SJCRH30 (cell line): ENCODE results near the gene CYP2U1. TPM values are rescaled to one million over a fixed set of nuclear protein-coding genes. Genes with fewer than 3 reads are reported as not detected.

Experiments used
- DNase-seq, 2 experiments: peaks; one replicate each; pipeline ENCODE4 v3.0.0-alpha.2; 2015 to 2020
- H3K27ac ChIP-seq: fragments of 250-450 bp; sonication (Bioruptor Pico); 2 replicates; pipeline ENCODE4 v1.5.1; 2020; ENCODE audit warnings: mild to moderate bottlenecking, moderate library complexity
- H3K27me3 ChIP-seq: fragments of 250-450 bp; sonication (Bioruptor Pico); 2 replicates; pipeline ENCODE4 v1.5.1; 2020; ENCODE audit warnings: mild to moderate bottlenecking, moderate library complexity
- H3K36me3 ChIP-seq: fragments of 250-450 bp; sonication (Bioruptor Pico); 2 replicates; pipeline ENCODE4 v1.5.1; 2020; ENCODE audit warnings: mild to moderate bottlenecking, moderate library complexity
- H3K4me1 ChIP-seq: fragments of 250-450 bp; sonication (Bioruptor Pico); 2 replicates; pipeline ENCODE4 v1.5.1; 2020; ENCODE audit warnings: mild to moderate bottlenecking, moderate library complexity
- H3K4me3 ChIP-seq: fragments of 250-450 bp; sonication (Bioruptor Pico); 2 replicates; pipeline ENCODE4 v1.5.1; 2020; ENCODE audit warnings: mild to moderate bottlenecking, moderate library complexity
- H3K9me3 ChIP-seq: fragments of 250-450 bp; sonication (Bioruptor Pico); replicated peaks from 2 replicates; pipeline ENCODE4 v1.5.1; 2020; ENCODE audit warnings: mild to moderate bottlenecking, moderate library complexity
- total RNA-seq: library from RNA; depleted of rRNA; stranded (reverse); fragments of >200 nt; shearing (Covaris generic); gene quantifications from 2 replicates; pipeline ENCODE4 v1.2.3, GENCODE V29; 2014

Gene CYP2U1
- total RNA-seq, 1 experiment from 2014 or later = 7.8 TPM

- Histone ChIP-seq H3K36me3 (no peaks in the 10 kb centered on the region; the same call in 1 of the 2 replicates), H3K27ac (no peak overlapping the region), H3K27me3 (no peaks in the 10 kb centered on the region), H3K9me3 (no peaks in the 10 kb centered on the region), H3K4me3 (peak overlapping the region; percentile 83), H3K4me1 (peaks cover 6% of the 10 kb centered on the region; the same call in 1 of the 2 replicates)
- DNase-seq = no peak
Measured at GRCh38 chr4:107987916-107988762, 56.8 kb downstream of the CYP2U1 start.

GRCh38 chr4:107988763-107989035, 57.4 kb downstream of the CYP2U1 start:
- no peaks in the 10 kb centered on the region; the same call in 1 of the 2 replicates for H3K36me3 ChIP-seq
- H3K4me1 ChIP-seq = peaks cover 6% of the 10 kb centered on the region; the same call in 1 of the 2 replicates
- H3K27ac ChIP-seq = no peak overlapping the region
- DNase-seq = peak; percentile 9 to 51
- H3K4me3 ChIP-seq = peak overlapping the region; percentile 83
- H3K27me3 ChIP-seq = no peaks in the 10 kb centered on the region
- no peaks in the 10 kb centered on the region for H3K9me3 ChIP-seq

GRCh38 chr4:107989162-107989536, 57.8 kb downstream of the CYP2U1 start:
- no peak for DNase-seq
- Histone ChIP-seq H3K27me3 (no peaks in the 10 kb centered on the region), H3K4me1 (peaks cover 6% of the 10 kb centered on the region; the same call in 1 of the 2 replicates), H3K9me3 (no peaks in the 10 kb centered on the region), H3K27ac (peak overlapping the region; percentile 69; the same call in 1 of the 2 replicates), H3K4me3 (peak overlapping the region; percentile 83), H3K36me3 (no peaks in the 10 kb centered on the region; the same call in 1 of the 2 replicates)

- peaks cover 6% of the 10 kb centered on the region; the same call in 1 of the 2 replicates for H3K4me1 ChIP-seq
- H3K27ac ChIP-seq = peak within 1 kb of the TSS; percentile 69
- no peaks in the 10 kb centered on the region for H3K27me3 ChIP-seq
- no peaks in the 10 kb centered on the region for H3K9me3 ChIP-seq
- H3K4me3 ChIP-seq = peak within 1 kb of the TSS; percentile 83
- no peaks in the 10 kb centered on the region; the same call in 1 of the 2 replicates for H3K36me3 ChIP-seq
- peak; percentile 92 to 94 for DNase-seq
Measured at GRCh38 chr4:107989537-107990386, 58.4 kb downstream of the CYP2U1 start, which contains the start of gene HADH. Gene HADH (plus strand): TSS chr4:107989889. CDS start chr4:107989933, 44 bp downstream.

- Histone ChIP-seq H3K4me3 (no peak overlapping the region), H3K4me1 (peaks cover 9% of the 10 kb centered on the region; the same call in 1 of the 2 replicates), H3K9me3 (no peaks in the 10 kb centered on the region), H3K27ac (no peak overlapping the region), H3K36me3 (peaks cover 8% of the 10 kb centered on the region), H3K27me3 (no peaks in the 10 kb centered on the region)
- DNase-seq = no peak
Measured at GRCh38 chr4:107991945-107992630, 60.7 kb downstream of the CYP2U1 start.

GRCh38 chr4:107993969-107994368, 62.6 kb downstream of the CYP2U1 start:
- no peaks in the 10 kb centered on the region for H3K9me3 ChIP-seq
- peaks cover 12% of the 10 kb centered on the region; the same call in 1 of the 2 replicates for H3K4me1 ChIP-seq
- no peak for DNase-seq
- H3K27me3 ChIP-seq = no peaks in the 10 kb centered on the region
- no peak overlapping the region for H3K27ac ChIP-seq
- peaks cover 11% of the 10 kb centered on the region for H3K36me3 ChIP-seq
- H3K4me3 ChIP-seq = no peak overlapping the region

- no peak overlapping the region for H3K27ac ChIP-seq
- peaks cover 11% of the 10 kb centered on the region for H3K36me3 ChIP-seq
- DNase-seq = no peak
- H3K9me3 ChIP-seq = no peaks in the 10 kb centered on the region
- H3K4me1 ChIP-seq = peaks cover 12% of the 10 kb centered on the region; the same call in 1 of the 2 replicates
- no peaks in the 10 kb centered on the region for H3K27me3 ChIP-seq
- no peak overlapping the region for H3K4me3 ChIP-seq
Measured at GRCh38 chr4:107994894-107995293, 63.5 kb downstream of the CYP2U1 start.

- Histone ChIP-seq H3K36me3 (peaks cover 16% of the 10 kb centered on the region), H3K4me1 (peaks cover 9% of the 10 kb centered on the region; the same call in 1 of the 2 replicates), H3K27ac (no peak overlapping the region), H3K9me3 (no peaks in the 10 kb centered on the region), H3K27me3 (no peaks in the 10 kb centered on the region), H3K4me3 (no peak overlapping the region)
- DNase-seq = peak; percentile 10 to 27
Measured at GRCh38 chr4:107996949-107997788, 65.8 kb downstream of the CYP2U1 start.

GRCh38 chr4:107997794-107998193, 66.4 kb downstream of the CYP2U1 start:
- H3K27ac ChIP-seq = no peak overlapping the region
- peaks cover 9% of the 10 kb centered on the region; the same call in 1 of the 2 replicates for H3K4me1 ChIP-seq
- H3K4me3 ChIP-seq = no peak overlapping the region
- H3K9me3 ChIP-seq = no peaks in the 10 kb centered on the region
- DNase-seq = no peak
- no peaks in the 10 kb centered on the region for H3K27me3 ChIP-seq
- peaks cover 16% of the 10 kb centered on the region for H3K36me3 ChIP-seq

GRCh38 chr4:107999932-108000539, 68.7 kb downstream of the CYP2U1 start:
- no peaks in the 10 kb centered on the region for H3K9me3 ChIP-seq
- peaks cover 14% of the 10 kb centered on the region for H3K36me3 ChIP-seq
- no peak overlapping the region for H3K4me3 ChIP-seq
- no peak overlapping the region for H3K27ac ChIP-seq
- no peaks in the 10 kb centered on the region for H3K27me3 ChIP-seq
- peaks cover 9% of the 10 kb centered on the region; the same call in 1 of the 2 replicates for H3K4me1 ChIP-seq
- no peak for DNase-seq

- Histone ChIP-seq H3K27me3 (no peaks in the 10 kb centered on the region), H3K4me3 (no peak overlapping the region), H3K4me1 (peaks cover 9% of the 10 kb centered on the region; the same call in 1 of the 2 replicates), H3K36me3 (peaks cover 10% of the 10 kb centered on the region), H3K27ac (no peak overlapping the region), H3K9me3 (no peaks in the 10 kb centered on the region)
- DNase-seq = no peak
Measured at GRCh38 chr4:108001540-108002135, 70.3 kb downstream of the CYP2U1 start.
